ENCODE measurements around the gene NKD1. TPM values are rescaled to one million over a fixed set of nuclear protein-coding genes. Genes with fewer than 3 reads are reported as not detected.

NKD1 gene
- total RNA-seq, 2 donors from 2014 or later: 7.0 to 13.8 TPM

GRCh38 chr16:50519602-50520001 lies 28.6 kb upstream of the NKD1 start:
- Histone ChIP-seq H3K9me3 (no peaks in the 10 kb centered on the region), H3K27ac (no peak overlapping the region), H3K36me3 (no peaks in the 10 kb centered on the region), H3K4me1 (replicated peaks) (no peaks in the 10 kb centered on the region), H3K4me3 (no peak overlapping the region), H3K27me3 (replicated peaks; ENCODE audit: insufficient read depth) (no peaks in the 10 kb centered on the region)
- TF ChIP-seq POLR2AphosphoS5 (IDR thresholded peaks at IDR 0.05) (no peak), POLR2A (IDR thresholded peaks at IDR 0.05) (no peak), CTCF (IDR thresholded peaks at IDR 0.05) (no peak)
- DNase-seq (ENCODE audit: low spot score): no peak
- intact Hi-C loops (cut with DNase I): loop anchor here (5.0 kb wide), 1 partner anchor 132 kb away; no protein-coding TSS in a partner anchor
- 86% methylated on average over 3 of the region's 3 CpGs for WGBS

- no peaks in the 10 kb centered on the region for H3K9me3 ChIP-seq
- 22% methylated on average over 6 of the region's 6 CpGs for WGBS
- TF ChIP-seq POLR2AphosphoS5 (IDR thresholded peaks at IDR 0.05) (no peak), POLR2A (IDR thresholded peaks at IDR 0.05) (no peak), CTCF (IDR thresholded peaks at IDR 0.05) (no peak)
- H3K27ac ChIP-seq: no peak overlapping the region
- no peak for DNase-seq (ENCODE audit: low spot score)
- intact Hi-C loops (cut with DNase I): no loop called here
- H3K4me1 ChIP-seq (replicated peaks): no peaks in the 10 kb centered on the region
- no peak overlapping the region for H3K4me3 ChIP-seq
- no peaks in the 10 kb centered on the region for H3K27me3 ChIP-seq (replicated peaks; ENCODE audit: insufficient read depth)
- no peaks in the 10 kb centered on the region for H3K36me3 ChIP-seq
Measured at GRCh38 chr16:50520451-50521245, 27.5 kb upstream of the NKD1 start.

- no peak for DNase-seq (ENCODE audit: low spot score)
- TF ChIP-seq CTCF (IDR thresholded peaks at IDR 0.05): no peak
- no peak for TF ChIP-seq POLR2AphosphoS5 (IDR thresholded peaks at IDR 0.05)
- no peak for TF ChIP-seq POLR2A (IDR thresholded peaks at IDR 0.05)
- no peak overlapping the region for H3K4me3 ChIP-seq
- no peaks in the 10 kb centered on the region for H3K27me3 ChIP-seq (replicated peaks; ENCODE audit: insufficient read depth)
- no peaks in the 10 kb centered on the region for H3K9me3 ChIP-seq
- 71% methylated on average over 9 of the region's 9 CpGs for WGBS
- H3K36me3 ChIP-seq: no peaks in the 10 kb centered on the region
- intact Hi-C loops (cut with DNase I): no loop called here
- H3K4me1 ChIP-seq (replicated peaks): no peaks in the 10 kb centered on the region
- H3K27ac ChIP-seq: no peak overlapping the region
Measured at GRCh38 chr16:50521246-50521900, 26.8 kb upstream of the NKD1 start.

GRCh38 chr16:50522324-50522723 lies 25.9 kb upstream of the NKD1 start:
- WGBS: 90% methylated on average over 5 of the region's 5 CpGs
- no peak for DNase-seq (ENCODE audit: low spot score)
- intact Hi-C loops (cut with DNase I): no loop called here
- H3K36me3 ChIP-seq: no peaks in the 10 kb centered on the region
- TF ChIP-seq CTCF (IDR thresholded peaks at IDR 0.05) (no peak), POLR2AphosphoS5 (IDR thresholded peaks at IDR 0.05) (no peak), POLR2A (IDR thresholded peaks at IDR 0.05) (no peak)
- no peak overlapping the region for H3K4me3 ChIP-seq
- no peaks in the 10 kb centered on the region for H3K27me3 ChIP-seq (replicated peaks; ENCODE audit: insufficient read depth)
- H3K27ac ChIP-seq: no peak overlapping the region
- H3K4me1 ChIP-seq (replicated peaks): no peaks in the 10 kb centered on the region
- H3K9me3 ChIP-seq: no peaks in the 10 kb centered on the region
